ENCODE data around the gene INSR. TPM values are rescaled to one million over a fixed set of nuclear protein-coding genes. Genes with fewer than 3 reads are reported as not detected.

Gene INSR
- polyA plus RNA-seq, 1 of the 3 experiments (the other 2 are of a cell fraction), result 3.6 TPM

- H3K27me3 ChIP-seq (ENCODE audit: insufficient read depth), result no peaks in the 10 kb centered on the region
- no peak overlapping the region for H3K9ac ChIP-seq
- ChIA-PET POLR2A (no interaction called here), CTCF (interaction anchor here (1.3 kb wide), 1 partner anchor 11 kb away, joined by 3 read pairs; no protein-coding TSS in a partner anchor)
- H3K9me2 ChIP-seq, result no peaks in the 10 kb centered on the region
- no peak overlapping the region for H2AFZ ChIP-seq (ENCODE audit: low read depth)
- no peaks in the 10 kb centered on the region; a peak in 1 of 4 replicates for H3K4me1 ChIP-seq (ENCODE audit: control insufficient read depth in 1 of 2, insufficient read depth in 2 of 2, low read depth in 1 of 2, low read length in 1 of 2)
- no peaks in the 10 kb centered on the region for H3K79me2 ChIP-seq (ENCODE audit: insufficient read depth)
- no peaks in the 10 kb centered on the region for H3K9me3 ChIP-seq
- WGBS (ENCODE audit: low lambda C conversion rate), result 89% methylated on average over 4 of the region's 4 CpGs
- H3K36me3 ChIP-seq (replicated peaks in 1 of 2; ENCODE audit: control insufficient read depth in 1 of 2, insufficient read depth in 2 of 2, low read length in 1 of 2), result no peaks in the 10 kb centered on the region
- DNase-seq, result no peak
- no peaks in the 10 kb centered on the region for H4K20me1 ChIP-seq (ENCODE audit: insufficient read depth)
- H3F3A ChIP-seq (replicated peaks; ENCODE audit: insufficient read depth), result no peaks in the 10 kb centered on the region
- H3K4me3 ChIP-seq (ENCODE audit: low read depth in 2 of 2, low read length in 1 of 2), result no peak overlapping the region
- TF ChIP-seq SMC3 (IDR thresholded peaks at IDR 0.05; ENCODE audit: low read depth, low read length) (no peak), IRF3 (IDR thresholded peaks at IDR 0.05; ENCODE audit: low read depth, low read length) (no peak), JUND (IDR thresholded peaks at IDR 0.05) (no peak), SIN3A (IDR thresholded peaks at IDR 0.05; ENCODE audit: borderline replicate concordance, low read depth, low read length) (no peak), CHD2 (IDR thresholded peaks at IDR 0.05; ENCODE audit: low read length, partially characterized antibody) (no peak), POLR2AphosphoS5 (IDR thresholded peaks at IDR 0.05; ENCODE audit: low read depth, low read length) (no peak), RFX5 (IDR thresholded peaks at IDR 0.05; ENCODE audit: low read length) (no peak), RAD21 (IDR thresholded peaks at IDR 0.05; ENCODE audit: low read length) (no peak), GABPA (IDR thresholded peaks at IDR 0.05; ENCODE audit: low read depth) (no peak), GATA2 (CRISPR knock-in tag; IDR thresholded peaks at IDR 0.05) (no peak), CTCF (IDR thresholded peaks at IDR 0.05) (no peak), TEAD4 (IDR thresholded peaks at IDR 0.05; ENCODE audit: borderline replicate concordance, insufficient read depth) (no peak), TAF1 (IDR thresholded peaks at IDR 0.05; ENCODE audit: borderline replicate concordance, low read depth, low read length) (no peak), FOXM1 (IDR thresholded peaks at IDR 0.05; ENCODE audit: low read depth) (no peak), USF2 (IDR thresholded peaks at IDR 0.05; ENCODE audit: borderline replicate concordance, low read depth, low read length) (no peak)
- TF ChIP-seq, protein P1, sequence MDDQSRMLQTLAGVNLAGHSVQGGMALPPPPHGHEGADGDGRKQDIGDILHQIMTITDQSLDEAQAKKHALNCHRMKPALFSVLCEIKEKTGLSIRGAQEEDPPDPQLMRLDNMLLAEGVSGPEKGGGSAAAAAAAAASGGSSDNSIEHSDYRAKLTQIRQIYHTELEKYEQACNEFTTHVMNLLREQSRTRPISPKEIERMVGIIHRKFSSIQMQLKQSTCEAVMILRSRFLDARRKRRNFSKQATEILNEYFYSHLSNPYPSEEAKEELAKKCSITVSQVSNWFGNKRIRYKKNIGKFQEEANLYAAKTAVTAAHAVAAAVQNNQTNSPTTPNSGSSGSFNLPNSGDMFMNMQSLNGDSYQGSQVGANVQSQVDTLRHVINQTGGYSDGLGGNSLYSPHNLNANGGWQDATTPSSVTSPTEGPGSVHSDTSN (IDR thresholded peaks at IDR 0.05), result no peak
- TF ChIP-seq, protein P2, sequence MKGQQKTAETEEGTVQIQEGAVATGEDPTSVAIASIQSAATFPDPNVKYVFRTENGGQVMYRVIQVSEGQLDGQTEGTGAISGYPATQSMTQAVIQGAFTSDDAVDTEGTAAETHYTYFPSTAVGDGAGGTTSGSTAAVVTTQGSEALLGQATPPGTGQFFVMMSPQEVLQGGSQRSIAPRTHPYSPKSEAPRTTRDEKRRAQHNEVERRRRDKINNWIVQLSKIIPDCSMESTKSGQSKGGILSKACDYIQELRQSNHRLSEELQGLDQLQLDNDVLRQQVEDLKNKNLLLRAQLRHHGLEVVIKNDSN (IDR thresholded peaks at IDR 0.05; ENCODE audit: borderline replicate concordance, low read depth), result no peak
- no peak overlapping the region for H3K27ac ChIP-seq (ENCODE audit: low read depth in 2 of 2, low read length in 1 of 2)
- H3K4me2 ChIP-seq, result no peak overlapping the region
These were observed 42.7 kb downstream of the INSR start for GRCh38 chr19:7251494-7251893.
